ENCODE measurements around the gene GATC.

The GATC gene

GRCh38 chr12:120497524-120498150, 51.4 kb downstream of the GATC start:
- no peak for DNase-seq (ENCODE audit: low read depth in 2 of 2)

- no peak for DNase-seq (ENCODE audit: low read depth in 2 of 2)
Measured at GRCh38 chr12:120498870-120499515, 52.7 kb downstream of the GATC start.

- DNase-seq (ENCODE audit: low read depth in 2 of 2): no peak
Measured at GRCh38 chr12:120500581-120500980, 54.3 kb downstream of the GATC start.

GRCh38 chr12:120504587-120504986, 58.3 kb downstream of the GATC start:
- no peak for DNase-seq (ENCODE audit: low read depth in 2 of 2)

- DNase-seq (ENCODE audit: low read depth in 2 of 2): no peak
Measured at GRCh38 chr12:120508537-120508936, 62.3 kb downstream of the GATC start.
